Kidney (tissue), 14 donors: ENCODE measurements around the gene ZNF335. TPM values are rescaled to one million over a fixed set of nuclear protein-coding genes. Genes with fewer than 3 reads are reported as not detected.
A peak's percentile ranks its signal among the peaks of the same experiment; 100 is the strongest.

Experiments used
- DNase-seq, 5 donors: peaks; one replicate each; pipeline ENCODE4 v3.0.0-alpha.2; 2013 to 2020
- FAIRE-seq: peaks from 2 replicates; lab custom pipeline; 2012; peaks lifted over from hg19 to GRCh38; lab: Jason Lieb, UNC
- H3K27ac ChIP-seq, 2 donors: one replicate each; pipeline ENCODE4 v1.7.0; 2013; ENCODE audit warnings: low read depth in 2 of 2, low read length in 2 of 2, inconsistent platforms in 1 of 2
- H3K27me3 ChIP-seq: one replicate; pipeline ENCODE4 v1.7.1; 2013; ENCODE audit warnings: low read length, inconsistent platforms; ENCODE audit not compliant: control insufficient read depth, insufficient read depth
- H3K36me3 ChIP-seq, 3 donors: one replicate each; pipeline versions ENCODE4 v1.7.0 to v1.7.1; 2013; ENCODE audit warnings: low read length in 3 of 3, control low read depth in 1 of 3, inconsistent platforms in 1 of 3; ENCODE audit not compliant: insufficient read depth in 3 of 3, control insufficient read depth in 2 of 3
- H3K4me1 ChIP-seq, 3 donors: one replicate each; pipeline versions ENCODE4 v1.7.0 to v1.7.1; 2013; ENCODE audit warnings: low read length in 3 of 3, inconsistent platforms in 1 of 3, low read depth in 1 of 3; ENCODE audit not compliant: control insufficient read depth in 2 of 3, insufficient read depth in 2 of 3
- H3K4me3 ChIP-seq, 3 donors: one replicate each; pipeline versions ENCODE4 v1.7.0 to v1.8.1; 2013; ENCODE audit warnings: low read length in 3 of 3, control low read depth in 1 of 3, inconsistent platforms in 1 of 3
- H3K9ac ChIP-seq, 3 donors: one replicate each; pipeline versions ENCODE4 v1.7.0 to v1.7.1; 2013; ENCODE audit warnings: low read length in 3 of 3, control low read depth in 1 of 3, inconsistent platforms in 1 of 3
- H3K9me3 ChIP-seq, 3 donors: one replicate each; pipeline versions ENCODE4 v1.7.0 to v1.7.1; 2013; ENCODE audit warnings: low read length in 3 of 3, control low read depth in 1 of 3, inconsistent platforms in 1 of 3; ENCODE audit not compliant: control insufficient read depth in 2 of 3, insufficient read depth in 1 of 3
- intact Hi-C: fragments of 100-400 bp; cut with DNase I; formaldehyde crosslinking; loops from one replicate; pipeline ENCODE4 v1.11.1; 2022
- polyA plus RNA-seq: library from polyadenylated mRNA; stranded (reverse); fragments of 350-450 nt; fragmentation: Illumina TruSeq; extraction: RNeasy Lipid Tissue Mini Kit (QIAGEN cat#74804); gene quantifications from one replicate; pipeline ENCODE4 v1.2.3, GENCODE V29; 2014; ENCODE audit warnings: low read depth, low replicate concordance; ENCODE audit not compliant: insufficient read depth
- total RNA-seq: library from RNA; stranded (reverse); fragmentation: NEBNext Ultra II Directional; extraction: Animal tissue kit (Norgen Biotek cat#: 25700); gene quantifications from one replicate; pipeline ENCODE4 v1.2.1, GENCODE V29; 2021
- TF ChIP-seq, protein P1 (sequence below): IDR thresholded peaks from 3 replicates; pipeline ENCODE4 v1.5.1; 2012; ENCODE audit warnings: mild to moderate bottlenecking, moderate library complexity, borderline replicate concordance; ENCODE audit not compliant: insufficient read depth; ENCODE audit errors: extremely low read depth
- donor health status: control.
- donor health status: control.
- donor health status: control.
- donor health status: control.
- donor health status: control.
- donor health status: DM: yes; HTN: yes; CAD: no.
- donor health status: Normal renal cell carcinoma (clear cell type).

Gene ZNF335
- total and polyA plus RNA-seq, 2 donors from 2014 or later = 5.7 to 22.3 TPM

DNA sequence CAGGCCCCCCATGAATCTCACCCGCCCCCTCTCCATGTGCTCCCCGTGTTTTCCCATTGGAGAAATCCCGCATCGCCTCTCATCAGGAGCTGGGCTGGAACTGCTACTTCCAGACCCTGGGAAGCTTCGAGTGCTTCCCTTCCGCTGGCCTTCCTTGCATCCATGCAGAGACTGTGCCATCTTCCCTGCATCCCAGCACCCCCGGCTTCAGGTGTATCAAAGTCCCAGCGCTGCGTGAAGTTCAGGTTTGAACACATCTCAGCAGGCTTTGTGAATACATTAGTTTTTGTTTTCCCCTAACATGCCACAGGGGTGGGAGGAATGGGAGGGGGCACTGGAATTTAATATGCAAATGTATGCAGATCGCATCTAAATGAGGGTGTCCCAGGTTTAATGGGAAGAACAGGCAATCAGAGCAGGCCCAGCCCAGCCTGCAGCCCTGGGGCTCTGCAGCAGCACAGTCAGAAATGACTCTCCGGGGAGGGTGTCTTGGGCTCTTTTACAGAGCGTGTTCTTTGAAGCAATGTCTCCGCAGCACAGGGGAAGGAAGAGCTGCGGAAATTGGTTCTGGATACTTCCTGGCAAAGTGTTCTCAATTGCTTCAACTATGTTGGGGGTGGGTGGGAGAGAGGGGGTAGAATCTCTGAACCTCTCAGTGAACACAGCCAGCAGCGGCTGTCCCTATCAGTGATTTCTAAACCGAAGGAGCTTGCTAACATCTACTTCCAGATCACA lies 28.4 kb upstream of the ZNF335 start:
- DNase-seq (peak in 1 of 5 donors; percentile 38), FAIRE-seq (no peak)
- Histone ChIP-seq H3K9me3 (no peaks in the 10 kb centered on the region), H3K36me3 (no peaks in the 10 kb centered on the region), H3K4me1 (no peaks in the 10 kb centered on the region), H3K27ac (no peak overlapping the region), H3K4me3 (no peak overlapping the region), H3K27me3 (no peaks in the 10 kb centered on the region), H3K9ac (no peak overlapping the region)
- TF ChIP-seq, protein P1, sequence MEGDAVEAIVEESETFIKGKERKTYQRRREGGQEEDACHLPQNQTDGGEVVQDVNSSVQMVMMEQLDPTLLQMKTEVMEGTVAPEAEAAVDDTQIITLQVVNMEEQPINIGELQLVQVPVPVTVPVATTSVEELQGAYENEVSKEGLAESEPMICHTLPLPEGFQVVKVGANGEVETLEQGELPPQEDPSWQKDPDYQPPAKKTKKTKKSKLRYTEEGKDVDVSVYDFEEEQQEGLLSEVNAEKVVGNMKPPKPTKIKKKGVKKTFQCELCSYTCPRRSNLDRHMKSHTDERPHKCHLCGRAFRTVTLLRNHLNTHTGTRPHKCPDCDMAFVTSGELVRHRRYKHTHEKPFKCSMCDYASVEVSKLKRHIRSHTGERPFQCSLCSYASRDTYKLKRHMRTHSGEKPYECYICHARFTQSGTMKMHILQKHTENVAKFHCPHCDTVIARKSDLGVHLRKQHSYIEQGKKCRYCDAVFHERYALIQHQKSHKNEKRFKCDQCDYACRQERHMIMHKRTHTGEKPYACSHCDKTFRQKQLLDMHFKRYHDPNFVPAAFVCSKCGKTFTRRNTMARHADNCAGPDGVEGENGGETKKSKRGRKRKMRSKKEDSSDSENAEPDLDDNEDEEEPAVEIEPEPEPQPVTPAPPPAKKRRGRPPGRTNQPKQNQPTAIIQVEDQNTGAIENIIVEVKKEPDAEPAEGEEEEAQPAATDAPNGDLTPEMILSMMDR = no peak
- intact Hi-C loops = no loop called here

DNA sequence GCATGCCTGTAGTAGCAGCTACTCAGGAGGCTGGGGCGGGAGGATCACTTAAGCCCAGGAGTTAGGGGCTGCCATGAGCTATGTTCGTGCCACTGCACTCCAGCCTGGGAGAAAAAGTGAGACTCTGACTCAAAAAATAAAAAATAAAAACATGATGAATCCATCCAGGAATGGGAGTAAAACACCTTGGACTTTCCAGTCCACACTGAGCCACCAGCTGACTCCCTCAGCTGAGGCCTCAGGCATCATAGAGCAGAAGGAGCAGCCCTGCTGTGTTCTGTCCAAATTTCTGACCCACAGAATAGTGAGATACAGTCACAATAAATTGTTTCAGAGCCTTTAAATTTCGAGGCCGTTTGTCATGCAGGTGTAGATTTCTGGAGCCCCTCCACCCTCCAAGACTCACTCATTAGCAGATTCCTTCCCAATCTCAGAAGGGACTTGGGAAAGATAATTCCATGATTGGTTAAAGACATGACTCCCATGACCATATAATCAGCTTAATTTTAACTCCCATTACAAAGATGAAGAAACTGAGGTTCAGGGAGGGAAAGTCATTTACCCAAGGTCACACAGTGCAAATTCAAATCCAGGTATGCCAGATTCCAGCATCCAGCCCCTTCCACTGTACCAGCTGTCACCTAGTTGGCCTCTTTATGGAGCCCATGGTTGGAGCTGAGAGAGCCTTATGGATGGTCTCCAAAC lies 27.7 kb upstream of the ZNF335 start:
- intact Hi-C loops = no loop called here
- no peak overlapping the region for H3K4me3 ChIP-seq
- no peaks in the 10 kb centered on the region for H3K27me3 ChIP-seq
- H3K36me3 ChIP-seq = no peaks in the 10 kb centered on the region
- no peaks in the 10 kb centered on the region for H3K4me1 ChIP-seq
- FAIRE-seq = no peak
- no peaks in the 10 kb centered on the region for H3K9me3 ChIP-seq
- no peak for DNase-seq
- H3K27ac ChIP-seq = no peak overlapping the region
- H3K9ac ChIP-seq = no peak overlapping the region
- TF ChIP-seq, protein P1 = no peak

DNA sequence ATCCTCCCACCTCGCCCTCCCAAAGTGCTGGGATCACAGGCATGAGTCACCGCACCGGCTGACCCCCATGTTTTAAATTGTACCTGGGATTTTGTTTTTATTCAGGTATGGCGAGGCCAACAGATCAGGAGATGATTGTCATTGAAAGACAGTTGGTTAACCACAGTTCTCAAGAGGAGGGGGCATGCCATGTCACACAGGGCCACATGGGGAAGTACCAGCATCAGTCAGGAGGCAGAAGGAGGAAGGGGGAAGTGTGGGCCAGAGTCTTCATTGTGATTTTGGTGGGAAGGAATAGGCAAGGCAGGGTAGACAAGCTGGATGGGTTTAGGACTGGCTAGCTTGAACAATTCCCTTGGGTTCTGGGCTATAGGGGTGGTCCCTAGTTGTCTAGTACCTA lies 26.8 kb upstream of the ZNF335 start:
- H3K36me3 ChIP-seq = no peaks in the 10 kb centered on the region
- intact Hi-C loops = no loop called here
- no peaks in the 10 kb centered on the region for H3K27me3 ChIP-seq
- H3K9me3 ChIP-seq = no peaks in the 10 kb centered on the region
- no peak overlapping the region for H3K9ac ChIP-seq
- H3K4me3 ChIP-seq = no peak overlapping the region
- H3K27ac ChIP-seq = no peak overlapping the region
- peak in 1 of 5 donors; percentile 31 for DNase-seq
- no peaks in the 10 kb centered on the region for H3K4me1 ChIP-seq
- FAIRE-seq = no peak
- TF ChIP-seq, protein P1 = no peak
